Measurements from ENCODE around the gene PRMT9.

DNA sequence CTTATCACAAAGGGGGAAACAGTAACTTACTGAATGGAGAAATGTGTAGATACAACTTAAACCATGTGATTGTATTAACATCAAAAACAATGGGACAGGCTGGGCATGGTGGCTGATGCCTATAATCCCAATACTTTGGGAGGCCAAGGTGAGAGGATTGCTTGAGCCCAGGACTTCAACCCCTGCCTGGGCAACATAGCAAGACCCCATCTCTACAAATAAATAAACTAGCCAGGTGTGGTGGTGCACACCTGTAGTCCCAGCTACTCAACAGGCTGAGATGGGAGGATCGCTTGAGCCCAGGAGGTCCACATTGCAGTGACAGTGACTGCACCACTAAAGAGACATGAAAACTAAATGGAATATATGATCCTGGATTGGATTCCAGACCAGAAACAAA is 40.3 kb downstream of the PRMT9 start:
- TF ChIP-seq, protein P1, sequence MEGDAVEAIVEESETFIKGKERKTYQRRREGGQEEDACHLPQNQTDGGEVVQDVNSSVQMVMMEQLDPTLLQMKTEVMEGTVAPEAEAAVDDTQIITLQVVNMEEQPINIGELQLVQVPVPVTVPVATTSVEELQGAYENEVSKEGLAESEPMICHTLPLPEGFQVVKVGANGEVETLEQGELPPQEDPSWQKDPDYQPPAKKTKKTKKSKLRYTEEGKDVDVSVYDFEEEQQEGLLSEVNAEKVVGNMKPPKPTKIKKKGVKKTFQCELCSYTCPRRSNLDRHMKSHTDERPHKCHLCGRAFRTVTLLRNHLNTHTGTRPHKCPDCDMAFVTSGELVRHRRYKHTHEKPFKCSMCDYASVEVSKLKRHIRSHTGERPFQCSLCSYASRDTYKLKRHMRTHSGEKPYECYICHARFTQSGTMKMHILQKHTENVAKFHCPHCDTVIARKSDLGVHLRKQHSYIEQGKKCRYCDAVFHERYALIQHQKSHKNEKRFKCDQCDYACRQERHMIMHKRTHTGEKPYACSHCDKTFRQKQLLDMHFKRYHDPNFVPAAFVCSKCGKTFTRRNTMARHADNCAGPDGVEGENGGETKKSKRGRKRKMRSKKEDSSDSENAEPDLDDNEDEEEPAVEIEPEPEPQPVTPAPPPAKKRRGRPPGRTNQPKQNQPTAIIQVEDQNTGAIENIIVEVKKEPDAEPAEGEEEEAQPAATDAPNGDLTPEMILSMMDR (IDR thresholded peaks at IDR 0.05): no peak
- TF ChIP-seq POLR2A (IDR thresholded peaks at IDR 0.05): no peak

All from right lobe of liver (tissue), 4 donors.